HG03439 (cell line): ENCODE measurements around the gene SH3RF3.

Experiments used
- ATAC-seq: cut with Tn5 transposase; IDR thresholded peaks from one replicate; pipeline ENCODE4 v1.9.1; 2021; ENCODE audit warnings: mild to moderate bottlenecking, moderate library complexity; ENCODE audit not compliant: unreplicated experiment

SH3RF3 gene

DNA sequence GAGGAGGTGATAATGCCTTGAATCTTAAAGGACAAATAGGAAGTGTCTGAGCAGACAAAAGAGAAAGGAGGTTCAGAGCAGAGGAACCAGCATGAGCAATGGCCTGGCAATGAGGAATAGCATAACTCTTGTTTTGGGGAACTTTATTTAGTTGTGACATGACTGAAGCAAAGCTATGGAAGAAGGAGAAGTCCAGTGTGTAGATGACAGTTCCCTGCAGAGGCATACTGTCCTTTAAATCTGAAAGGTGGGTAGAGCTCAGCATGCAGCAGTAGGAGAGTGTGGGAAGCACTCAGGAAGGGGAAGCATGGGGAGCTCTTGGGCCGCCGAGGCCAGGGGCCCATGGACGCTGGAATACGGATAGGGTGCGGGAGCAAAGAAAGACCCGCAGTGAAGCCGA is 311.0 kb downstream of the SH3RF3 start:
- no peak for ATAC-seq

DNA sequence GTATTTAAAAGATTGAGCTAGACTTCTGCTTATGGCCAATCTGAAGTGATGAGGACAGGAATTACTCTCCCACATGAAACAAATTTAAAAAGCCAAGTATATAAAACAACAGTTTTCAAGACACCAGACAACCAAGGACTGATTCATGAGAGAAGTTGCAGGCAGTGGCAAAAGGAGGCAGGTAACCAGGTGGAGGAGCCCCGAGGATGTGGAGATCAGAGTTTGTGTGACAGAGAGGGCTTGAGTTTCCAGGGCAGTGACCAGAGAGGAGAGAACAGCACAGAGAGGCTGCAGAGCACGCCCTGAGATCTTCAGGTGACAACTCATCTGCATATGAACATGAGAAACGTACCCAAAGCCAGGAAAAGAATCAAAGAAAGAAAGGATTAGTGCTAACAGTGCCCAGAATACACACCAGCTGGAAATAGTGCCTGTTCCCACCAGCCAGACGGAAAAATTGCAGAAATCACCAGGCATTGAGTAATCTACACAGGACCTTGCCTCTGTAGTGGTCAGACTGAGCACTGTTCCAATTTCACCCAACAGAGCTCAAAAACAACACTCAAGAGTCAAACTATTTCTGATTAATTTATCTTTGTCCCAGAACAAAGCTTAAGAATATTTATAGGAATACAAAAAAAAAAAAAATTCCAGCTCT is 311.6 kb downstream of the SH3RF3 start:
- ATAC-seq = no peak

DNA sequence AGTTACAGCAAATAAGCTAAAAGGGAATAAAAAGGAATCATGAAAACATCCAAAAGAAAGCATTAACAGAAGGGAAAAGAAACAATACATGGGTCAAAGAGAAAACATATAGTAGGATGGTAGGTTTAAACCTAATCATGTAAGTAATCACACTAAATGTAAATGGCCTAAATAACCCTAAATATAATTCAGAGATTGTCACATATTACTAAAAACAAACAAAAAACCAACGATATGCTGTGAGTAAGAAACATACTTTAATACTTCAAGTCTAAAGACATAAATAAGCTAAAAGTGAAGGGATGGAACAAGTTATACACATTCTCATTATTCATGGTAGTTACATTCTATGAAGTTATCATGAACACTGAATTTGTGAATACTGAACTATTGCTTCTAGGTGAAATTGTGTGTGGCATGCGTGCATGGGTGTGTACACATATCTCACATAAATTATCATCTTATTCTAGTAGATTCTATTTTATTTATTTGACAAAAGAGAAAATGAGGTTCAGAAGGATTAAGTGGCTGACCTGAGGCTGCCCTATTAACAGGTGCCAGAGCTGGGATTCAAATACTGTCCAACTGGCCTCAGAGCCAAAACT is 313.8 kb downstream of the SH3RF3 start:
- ATAC-seq = no peak

DNA sequence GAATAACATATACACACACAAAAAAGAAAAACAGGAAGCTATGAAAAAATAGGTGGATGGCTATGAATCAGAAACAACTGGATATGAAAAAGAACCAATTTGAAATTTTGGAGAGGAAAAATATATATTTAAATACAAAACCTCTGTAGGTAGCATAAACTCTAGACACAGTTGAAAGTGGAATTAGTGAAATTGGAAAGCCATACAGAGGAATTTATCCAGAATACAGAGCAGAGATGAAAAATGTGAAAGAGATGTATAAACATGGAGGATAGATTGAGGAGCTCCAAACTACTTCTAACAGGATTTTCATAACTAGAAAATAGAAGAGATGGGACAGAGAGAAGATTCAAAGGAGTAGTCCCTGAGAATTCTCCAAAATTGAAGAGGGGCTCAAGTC is 315.9 kb downstream of the SH3RF3 start:
- ATAC-seq = no peak

DNA sequence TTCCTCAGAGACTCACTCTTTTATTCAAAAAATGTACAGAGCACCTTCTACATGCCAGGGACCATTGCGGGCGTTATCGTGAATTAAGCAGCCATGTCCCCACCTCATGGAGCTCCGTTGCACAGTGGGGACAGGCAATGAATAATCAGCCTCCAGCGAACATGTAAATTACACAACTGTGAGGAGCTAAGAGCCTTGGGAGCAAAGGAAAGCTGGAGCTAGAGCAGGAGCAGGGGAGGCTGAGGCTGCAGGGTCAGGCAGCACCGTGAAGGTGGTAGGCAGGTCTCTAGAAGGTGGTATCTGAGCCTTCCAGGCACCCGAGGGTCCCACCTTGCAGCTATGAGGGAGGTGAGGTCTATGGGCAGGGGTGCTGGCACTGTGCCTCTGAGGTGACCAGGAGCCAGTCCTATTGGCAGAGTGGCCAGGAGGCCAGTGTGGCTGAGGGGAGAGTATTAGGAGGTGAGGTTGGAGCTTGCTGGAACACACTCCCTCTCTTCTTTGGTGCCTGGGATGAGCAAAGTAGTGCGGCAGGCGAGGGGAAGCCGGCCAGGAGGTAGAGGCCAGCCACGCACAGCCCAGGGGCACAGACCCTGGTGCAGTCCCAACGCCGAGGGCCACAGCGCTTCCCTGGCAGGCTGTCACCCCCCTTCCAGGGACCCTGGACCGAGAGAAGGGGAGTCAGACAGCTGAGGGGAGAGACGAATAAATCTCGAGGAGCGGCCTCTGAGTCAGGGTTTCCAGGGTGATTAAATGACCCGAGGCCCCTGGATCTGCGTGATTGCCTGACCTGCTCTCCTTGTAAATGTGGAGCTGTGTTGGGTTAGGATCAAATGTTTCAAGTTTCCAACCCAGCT is 317.5 kb downstream of the SH3RF3 start:
- ATAC-seq = no peak

DNA sequence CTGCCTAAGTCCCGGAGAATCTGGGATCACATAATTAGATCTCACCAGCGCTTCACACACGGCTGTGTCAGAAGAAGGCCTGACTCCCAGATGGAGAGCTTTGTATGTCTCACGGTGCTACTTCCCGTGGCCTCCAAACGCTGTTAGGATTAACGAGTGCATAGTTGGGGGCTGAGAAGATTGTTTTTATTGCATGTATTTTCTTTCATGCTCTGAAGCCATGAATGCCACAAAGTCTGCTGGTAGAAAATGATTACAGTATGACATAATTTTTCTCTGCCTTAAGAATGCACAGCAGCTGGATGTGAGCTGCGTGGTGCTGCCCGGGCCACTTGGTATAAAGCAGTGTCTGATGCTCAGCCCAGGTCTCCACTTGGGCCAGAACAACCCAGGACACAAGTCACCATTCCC is 318.3 kb downstream of the SH3RF3 start:
- ATAC-seq = no peak

DNA sequence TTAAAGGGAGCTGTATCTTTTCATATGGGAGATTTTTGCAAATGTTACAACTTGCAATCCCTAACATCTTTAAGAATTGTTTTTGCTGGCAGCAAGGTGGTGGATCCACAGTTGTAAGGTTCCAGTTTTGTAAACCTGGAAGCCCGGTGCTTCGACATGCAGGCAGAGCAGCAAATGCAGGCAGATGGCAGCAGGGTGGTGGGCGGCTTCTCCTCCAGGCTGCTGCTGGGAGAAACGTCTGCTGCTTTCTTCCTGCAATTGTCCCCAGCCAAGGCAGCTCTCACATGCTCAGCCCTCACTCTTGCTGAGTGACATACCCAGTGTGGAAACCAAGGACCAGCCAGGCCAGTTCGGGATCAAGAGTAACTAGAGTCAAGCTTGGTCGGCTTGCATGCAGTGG is 318.8 kb downstream of the SH3RF3 start:
- ATAC-seq = no peak

DNA sequence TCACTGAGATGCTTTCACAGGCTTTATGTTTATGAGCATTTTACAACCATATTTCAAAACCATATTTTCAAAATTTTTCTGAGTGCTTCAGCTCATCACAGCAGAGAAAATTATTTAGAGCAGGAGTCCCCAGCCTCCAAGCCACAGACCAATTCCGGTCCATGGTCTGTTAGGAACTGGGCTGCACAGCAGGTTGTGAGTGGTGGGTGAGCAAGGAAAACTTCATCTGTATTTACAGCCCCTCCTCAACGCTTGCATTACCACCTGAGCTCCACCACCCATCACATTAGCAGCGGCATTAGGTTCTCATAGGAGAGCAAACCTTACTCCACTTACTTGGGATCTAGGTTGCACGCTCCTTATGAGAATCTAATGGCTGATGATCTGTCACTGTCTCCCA is 319.2 kb downstream of the SH3RF3 start:
- no peak for ATAC-seq

DNA sequence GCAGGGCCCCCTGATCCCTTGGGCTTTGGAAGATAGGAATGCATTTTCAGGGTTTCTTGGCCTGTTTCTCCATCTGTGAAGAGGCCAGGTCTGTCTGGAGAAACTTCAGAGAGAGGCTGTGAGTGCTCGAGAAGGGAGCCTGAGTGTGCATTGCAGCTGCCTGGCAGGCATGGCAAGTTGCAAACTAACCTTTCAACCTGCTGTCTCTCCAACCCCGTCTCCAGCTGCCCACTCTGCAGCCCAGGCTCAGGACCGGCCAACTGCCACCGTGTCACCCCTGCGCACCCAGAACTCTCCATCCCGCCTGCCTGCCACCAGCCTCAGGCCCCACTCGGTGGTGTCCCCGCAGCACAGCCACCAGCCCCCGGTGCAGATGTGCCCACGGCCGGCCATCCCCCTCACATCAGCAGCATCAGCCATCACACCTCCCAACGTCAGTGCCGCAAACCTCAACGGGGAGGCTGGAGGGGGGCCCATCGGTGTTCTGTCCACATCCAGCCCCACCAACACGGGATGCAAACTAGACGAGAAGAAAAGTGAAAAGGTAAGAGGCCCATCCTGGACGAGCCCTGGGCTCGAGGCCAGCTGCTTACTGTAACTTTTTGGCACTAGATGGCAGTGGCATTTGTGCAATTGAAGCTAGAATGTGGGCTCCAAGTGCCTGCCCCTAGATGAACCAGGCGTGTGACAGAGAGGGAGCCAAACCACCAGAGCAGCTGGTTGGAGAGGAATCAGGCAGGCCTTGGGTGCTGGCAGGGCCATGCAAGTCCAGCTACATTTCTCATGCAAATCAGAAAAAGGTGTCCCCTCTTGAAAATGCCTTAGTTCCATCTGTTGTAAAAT is 320.2 kb downstream of the SH3RF3 start:
- no peak for ATAC-seq

DNA sequence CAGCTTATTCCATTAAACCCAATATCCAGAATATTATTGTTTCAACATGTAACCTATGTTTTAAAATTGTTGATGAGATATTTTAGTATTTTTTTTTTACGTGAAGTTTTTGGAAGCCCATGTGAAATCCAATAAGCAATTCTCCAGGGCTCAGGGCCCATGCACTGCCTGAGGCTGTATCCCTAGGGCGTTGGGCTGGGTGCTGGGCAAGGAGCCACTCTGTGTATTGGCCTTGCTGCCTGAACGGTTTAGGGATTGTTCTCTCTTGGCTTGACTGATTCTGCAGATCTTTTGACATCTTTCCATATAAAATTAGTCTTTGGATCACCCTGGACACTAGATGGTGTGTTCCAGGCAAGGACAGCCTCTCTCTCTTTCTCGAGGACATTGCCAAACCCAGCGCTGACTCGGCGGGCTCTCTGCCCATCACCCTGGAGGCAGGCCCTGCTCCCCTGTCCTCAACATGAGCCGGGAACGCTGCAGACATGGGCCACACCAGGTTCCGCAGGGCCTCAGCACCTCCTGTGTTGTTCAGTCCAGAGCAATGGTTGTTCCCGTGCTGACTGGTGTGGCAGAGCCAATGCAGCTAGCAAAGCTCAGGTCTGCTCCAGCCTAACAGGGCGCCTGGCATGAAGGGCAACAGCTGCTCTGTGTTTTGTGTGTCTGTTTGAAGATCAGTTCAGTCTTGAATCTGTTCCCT is 321.7 kb downstream of the SH3RF3 start:
- no peak for ATAC-seq

DNA sequence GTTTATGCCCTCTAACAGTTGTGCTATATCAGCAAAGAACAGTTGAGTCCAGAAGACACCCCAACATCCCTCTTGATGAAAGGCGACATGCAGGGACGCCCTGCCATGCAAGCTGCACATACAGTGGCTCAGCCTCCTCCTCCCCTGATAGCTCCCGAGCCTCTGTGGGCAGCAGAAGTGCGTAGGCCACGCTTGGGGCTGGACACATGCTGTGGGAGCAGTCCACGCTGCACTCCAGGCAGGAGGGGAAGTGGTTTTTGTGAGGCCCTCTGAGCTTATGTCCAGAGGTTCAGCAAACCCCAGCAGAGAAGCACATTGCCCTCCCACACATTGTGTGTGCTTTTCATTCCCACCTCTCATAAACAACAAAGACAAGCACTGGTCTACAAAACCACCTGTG is 322.7 kb downstream of the SH3RF3 start:
- no peak for ATAC-seq

DNA sequence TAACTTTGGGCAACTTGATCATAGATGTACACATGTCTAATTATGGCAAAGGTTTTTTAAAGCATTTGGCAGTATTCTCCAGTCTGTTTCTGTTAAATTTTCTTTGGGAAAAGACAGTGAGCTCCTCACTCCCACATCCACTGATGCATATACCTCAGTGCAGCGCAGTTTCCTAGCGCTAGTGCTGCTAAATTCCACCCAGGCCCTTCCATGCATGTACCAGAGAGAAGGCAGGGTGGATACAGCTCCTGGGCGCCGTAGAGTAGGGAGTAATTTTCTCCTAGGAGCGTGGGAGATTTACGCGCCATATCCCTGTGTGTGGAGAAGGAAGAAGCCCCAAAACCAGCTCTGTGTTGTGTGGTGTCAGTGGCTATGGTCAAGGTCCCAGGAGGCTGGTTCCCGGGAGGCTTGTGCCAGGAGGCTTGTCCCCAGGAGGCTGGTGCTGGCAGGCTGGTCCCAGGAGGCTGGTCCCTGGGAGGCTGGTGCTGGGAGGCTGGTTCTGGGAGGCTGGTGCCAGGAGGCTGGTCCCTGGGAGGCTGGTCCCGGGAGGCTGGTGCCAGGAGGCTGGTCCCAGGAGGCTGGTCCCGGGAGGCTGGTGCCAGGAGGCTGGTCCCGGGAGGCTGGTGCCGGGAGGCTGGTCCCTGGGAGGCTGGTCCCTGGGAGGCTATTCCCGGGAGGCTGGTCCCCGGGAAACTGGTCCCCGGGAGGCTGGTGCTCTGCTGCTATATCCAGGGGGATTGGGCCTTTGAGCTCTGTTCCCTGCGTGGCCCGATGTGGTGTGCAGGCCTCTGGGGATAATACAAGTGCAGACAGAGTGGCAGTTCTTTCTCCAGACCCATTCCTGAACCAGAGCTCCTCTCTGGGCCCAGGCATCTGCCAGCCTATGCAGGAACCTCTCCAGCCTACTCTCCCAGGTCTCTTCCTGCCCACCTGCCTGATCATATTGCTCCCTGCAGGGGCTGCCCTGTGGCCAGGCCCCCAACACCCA is 323.6 kb downstream of the SH3RF3 start:
- no peak for ATAC-seq

DNA sequence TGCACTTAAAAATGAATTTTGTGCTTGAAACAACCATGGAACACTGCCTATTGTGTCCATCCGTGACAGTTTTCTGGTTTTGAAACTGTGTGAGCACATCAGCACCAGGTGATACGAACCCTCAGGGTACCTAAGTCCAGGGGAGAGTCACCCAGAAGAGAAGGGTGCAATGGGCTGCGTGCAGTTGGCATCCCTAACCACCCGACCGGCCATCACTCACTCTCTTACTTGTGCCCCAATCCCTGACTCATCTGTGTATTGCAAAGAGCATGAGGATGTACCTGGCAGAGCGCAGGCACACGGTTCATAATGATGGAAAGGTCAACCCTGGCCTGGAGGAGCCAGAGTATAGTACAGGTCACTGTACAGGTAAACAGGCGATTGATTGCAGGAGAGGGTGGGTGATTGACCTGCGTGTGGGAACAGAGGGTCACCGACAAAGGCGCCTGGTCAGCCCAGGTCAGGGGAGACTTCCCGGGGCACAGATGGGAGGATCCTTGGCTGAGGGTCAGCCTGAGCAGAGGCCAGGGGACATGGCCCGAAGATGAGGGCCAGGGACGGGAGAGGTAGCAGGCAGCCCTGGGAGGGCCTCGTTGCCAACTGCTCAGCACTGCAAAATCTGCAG is 324.5 kb downstream of the SH3RF3 start:
- ATAC-seq = no peak

DNA sequence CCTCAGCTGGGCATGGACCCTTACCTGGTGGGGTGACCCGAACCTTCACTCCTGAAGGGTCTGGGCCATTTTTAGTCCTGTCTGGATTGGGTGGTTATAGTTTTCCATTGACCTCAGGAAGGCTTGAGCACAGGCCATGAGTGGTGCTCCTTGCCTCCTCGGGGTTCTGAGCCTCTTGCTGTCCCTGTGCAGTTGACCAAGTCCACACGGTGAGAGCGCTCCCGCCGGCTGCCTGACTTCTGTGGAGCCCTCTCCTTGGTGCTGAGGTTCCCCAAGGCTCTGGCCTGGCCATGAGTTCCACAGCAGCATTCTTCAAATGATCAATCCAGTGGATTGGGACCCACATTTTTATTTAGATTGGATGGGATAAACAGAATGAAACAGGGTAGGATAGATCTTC is 325.3 kb downstream of the SH3RF3 start:
- ATAC-seq = no peak

DNA sequence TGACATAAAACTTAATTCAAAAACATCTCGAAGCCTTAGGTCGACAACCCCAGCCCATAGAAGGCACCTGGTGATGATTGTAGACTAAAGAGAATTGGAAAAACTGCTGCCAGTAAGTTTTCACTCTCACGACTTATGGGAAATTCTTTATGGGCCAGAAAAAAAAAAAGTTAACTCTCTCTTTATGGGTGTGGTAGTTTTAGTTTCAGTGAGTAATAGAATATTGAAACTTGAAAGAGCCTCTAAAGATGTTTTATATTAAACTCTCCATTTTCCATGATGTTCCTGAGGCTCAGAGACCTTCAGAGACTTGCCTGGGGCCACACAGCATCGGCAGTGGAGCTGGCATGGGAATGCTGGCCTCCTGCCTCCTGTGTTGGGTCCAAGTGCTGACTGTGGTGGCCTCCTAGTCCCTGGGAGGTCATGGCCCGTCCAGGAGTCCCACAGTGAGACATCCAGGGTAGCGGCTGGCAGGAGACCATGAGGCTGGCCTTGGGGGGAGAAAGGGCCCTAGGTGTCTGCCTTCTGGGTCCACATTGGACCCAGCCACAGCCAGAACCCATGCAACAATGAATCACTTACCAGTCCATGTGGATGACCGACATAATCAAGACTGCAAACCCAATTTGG is 325.9 kb downstream of the SH3RF3 start:
- ATAC-seq = no peak

DNA sequence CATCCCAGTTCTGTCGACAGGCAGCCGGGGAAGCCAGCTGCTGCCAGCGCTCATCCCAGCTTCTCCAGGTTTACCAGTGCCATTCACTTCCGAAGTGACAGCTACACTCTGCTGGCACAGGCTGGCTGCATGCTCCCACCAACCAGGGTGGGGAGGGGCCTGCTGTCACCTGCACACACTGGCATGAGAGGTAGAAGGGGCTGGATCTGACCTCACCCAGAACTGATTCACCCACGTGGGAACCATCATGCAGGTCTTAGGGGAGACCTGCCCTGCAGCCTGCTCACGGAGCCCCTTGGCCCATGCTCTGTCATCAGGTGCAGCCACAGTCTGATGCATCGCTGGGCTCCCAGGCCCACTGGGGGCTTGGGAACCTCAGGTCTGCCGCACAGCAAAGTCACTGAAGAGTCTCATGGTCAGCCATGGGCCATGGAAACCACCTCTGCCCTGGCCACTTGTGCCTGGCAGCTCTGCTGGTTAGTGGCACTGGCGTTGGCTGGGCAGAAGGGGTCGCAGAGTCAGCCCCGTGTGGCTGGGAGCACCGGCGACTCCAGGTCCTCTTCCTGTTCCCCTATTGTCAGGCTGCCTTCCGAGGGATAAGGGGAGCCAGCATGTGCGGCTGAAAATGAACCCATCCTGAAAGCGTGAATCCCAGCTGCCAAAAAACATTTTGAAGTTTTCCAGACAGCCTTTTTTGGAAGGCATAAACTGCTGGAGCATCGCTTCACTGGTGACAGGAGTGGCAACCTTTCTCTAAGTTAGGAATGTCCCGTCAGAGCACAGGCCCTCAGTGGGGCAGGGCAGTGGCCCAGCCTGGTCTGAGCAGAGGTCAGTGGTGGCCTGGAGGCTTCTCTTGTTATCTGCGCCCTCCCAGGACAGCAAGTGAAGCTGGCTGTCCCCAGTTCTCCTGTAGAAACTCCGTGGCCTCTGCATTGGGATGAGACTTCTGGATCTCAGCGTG is 327.0 kb downstream of the SH3RF3 start:
- ATAC-seq = no peak

DNA sequence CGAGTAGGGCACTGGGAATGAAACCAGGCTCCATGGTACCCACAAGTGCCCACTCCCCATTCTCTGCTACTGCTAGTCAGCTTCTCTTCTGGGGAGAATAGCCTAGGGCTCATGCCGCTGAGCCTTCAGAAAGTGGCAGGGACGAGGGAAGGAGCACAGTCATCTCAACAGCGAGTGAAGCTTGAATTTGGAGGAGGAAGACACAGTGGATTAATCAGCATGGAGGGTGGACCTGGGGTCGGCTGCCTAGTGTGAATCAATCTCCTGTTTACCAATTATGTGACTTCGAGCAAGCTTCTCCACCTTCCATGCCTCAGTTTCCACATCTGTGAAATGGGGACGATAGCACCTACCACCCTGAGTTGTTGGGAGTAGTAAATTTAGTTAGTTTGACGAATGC is 327.8 kb downstream of the SH3RF3 start:
- ATAC-seq = no peak
